Endothelial cell of umbilical vein (primary cell): ENCODE data around the gene CPNE5. TPM values are rescaled to one million over a fixed set of nuclear protein-coding genes. Genes with fewer than 3 reads are reported as not detected.

Experiments used
- BruUV-seq: library from RNA; stranded (reverse); fragments of 400-500 nt; replicated peaks from 2 replicates; lab custom pipeline; 2021; lab: Mats Ljungman, UMichigan
- CTCF ChIA-PET: fragments of 300-600, 350-600 bp; sonication (Branson Sonifier 250); formaldehyde crosslinking; loops from one replicate; lab custom pipeline; 2021; ENCODE audit warnings: antibody characterized with exemption, inconsistent platforms; lab: Charles Lee
- POLR2A ChIA-PET: fragments of 300-600, 350-600 bp; sonication (Branson Sonifier 250); formaldehyde crosslinking; loops from one replicate; lab custom pipeline; 2021; ENCODE audit warnings: antibody characterized with exemption, inconsistent platforms; lab: Charles Lee
- DNase-seq: peaks from one replicate; pipeline ENCODE4 v3.0.0-alpha.2; 2011; ENCODE audit warnings: low read depth, low spot score
- FAIRE-seq: peaks from 2 replicates; lab custom pipeline; 2011; peaks lifted over from hg19 to GRCh38; lab: Jason Lieb, UNC
- H2AFZ ChIP-seq: 2 replicates; pipeline ENCODE4 v1.6.0; 2012; ENCODE audit warnings: low read depth, low read length, control low read depth, inconsistent platforms
- H3K27ac ChIP-seq: 2 replicates; pipeline ENCODE4 v1.5.1; 2011; ENCODE audit warnings: low read depth, mild to moderate bottlenecking, control low read depth, low read length, moderate library complexity; ENCODE audit not compliant: insufficient read depth
- H3K27me3 ChIP-seq, 2 experiments: 2 replicates each; pipeline versions ENCODE4 v1.6.0 to v1.6.1; 2011; ENCODE audit warnings: low read length in 2 of 2, mixed read lengths in 1 of 2; ENCODE audit not compliant: control insufficient read depth in 2 of 2, insufficient read depth in 2 of 2
- H3K36me3 ChIP-seq, 2 experiments: 2 replicates in 1 of 2; 3 replicates in 1 of 2; pipeline ENCODE4 v1.5.1; 2011; ENCODE audit warnings: low read length in 2 of 2, mild to moderate bottlenecking in 1 of 2, moderate library complexity in 1 of 2; ENCODE audit not compliant: control insufficient read depth in 2 of 2, insufficient read depth in 2 of 2; ENCODE audit errors: extremely low read depth in 1 of 2
- H3K4me1 ChIP-seq: 3 replicates; pipeline ENCODE4 v1.5.1; 2011; ENCODE audit warnings: mild to moderate bottlenecking, low read length; ENCODE audit not compliant: control insufficient read depth, insufficient read depth; ENCODE audit errors: extremely low read depth
- H3K4me2 ChIP-seq: 2 replicates; pipeline ENCODE4 v1.6.1; 2011; ENCODE audit warnings: low read length, control low read depth, mixed read lengths; ENCODE audit not compliant: insufficient read depth
- H3K4me3 ChIP-seq, 3 experiments: fragments of 200-600 bp in 1 of 3; sonication (generic), shearing (Covaris generic) in 1 of 3; replicated peaks in 1 of 3; 2 replicates each; pipeline ENCODE4 v1.5.1; 2011 to 2016; ENCODE audit warnings: control low read depth in 3 of 3, low read length in 3 of 3, mild to moderate bottlenecking in 2 of 3, inconsistent platforms in 1 of 3, low read depth in 1 of 3, moderate library complexity in 1 of 3; ENCODE audit not compliant: insufficient read depth in 1 of 3
- H3K79me2 ChIP-seq: 2 replicates; pipeline ENCODE4 v1.6.0; 2012; ENCODE audit warnings: low read length, inconsistent platforms; ENCODE audit not compliant: control insufficient read depth, insufficient read depth
- H3K9ac ChIP-seq: replicated peaks from 2 replicates; pipeline ENCODE3; 2011; ENCODE audit warnings: low read length, control low read depth; ENCODE audit not compliant: insufficient read depth; ENCODE audit errors: extremely low read depth
- H3K9me1 ChIP-seq: replicated peaks from 3 replicates; pipeline ENCODE4 v1.6.0; 2011; ENCODE audit warnings: mild to moderate bottlenecking, low read length; ENCODE audit not compliant: control insufficient read depth, insufficient read depth; ENCODE audit errors: extremely low read depth
- H3K9me3 ChIP-seq: replicated peaks from 2 replicates; pipeline ENCODE4 v1.5.1; 2012; ENCODE audit warnings: low read length, inconsistent platforms; ENCODE audit not compliant: control insufficient read depth, insufficient read depth
- H4K20me1 ChIP-seq: replicated peaks from 2 replicates; pipeline ENCODE3; 2011; ENCODE audit warnings: mild to moderate bottlenecking, low read length; ENCODE audit not compliant: control insufficient read depth, insufficient read depth; ENCODE audit errors: extremely low read depth
- EZH2 ChIP-seq: IDR thresholded peaks from 2 replicates; pipeline ENCODE4 v1.6.1; 2012; ENCODE audit warnings: borderline replicate concordance, low read depth, mild to moderate bottlenecking, moderate library complexity, low read length, inconsistent platforms; ENCODE audit not compliant: severe bottlenecking
- GATA2 ChIP-seq: IDR thresholded peaks from 2 replicates; pipeline ENCODE4 v1.7.0; 2011; ENCODE audit warnings: low read depth, mild to moderate bottlenecking, moderate library complexity, mixed read lengths, low read length; ENCODE audit not compliant: insufficient read length, insufficient read depth
- JUN ChIP-seq: IDR thresholded peaks from 2 replicates; pipeline ENCODE4 v1.6.1; 2011; ENCODE audit warnings: borderline replicate concordance, low read depth; ENCODE audit not compliant: insufficient read length, insufficient read depth
- MAX ChIP-seq: IDR thresholded peaks from 2 replicates; pipeline ENCODE4 v1.6.1; 2011; ENCODE audit not compliant: insufficient read depth, insufficient read length
- MYC ChIP-seq: IDR thresholded peaks from one replicate; pipeline ENCODE4 v1.6.1; 2011; ENCODE audit warnings: mild to moderate bottlenecking, low read depth, low read length
- POLR2A ChIP-seq: IDR thresholded peaks from 2 replicates; pipeline ENCODE4 v1.6.1; 2012; ENCODE audit warnings: low read depth, mild to moderate bottlenecking, control low read depth, low read length
- POLR2AphosphoS5 ChIP-seq: IDR thresholded peaks from 2 replicates; pipeline ENCODE4 v1.6.1; 2012; ENCODE audit warnings: low read depth, mild to moderate bottlenecking, control low read depth, low read length, moderate library complexity; ENCODE audit not compliant: insufficient read depth
- dilution Hi-C: fragments of 300-500 bp; cut with MboI; formaldehyde crosslinking; loops from one replicate; pipeline ENCODE4 v1.15.0; 2019; ENCODE audit warnings: low sequenced_read_pairs; ENCODE audit not compliant: extremely low pct_ligation_motif_present
- intact Hi-C: fragments of 100-400 bp; cut with micrococcal nuclease; formaldehyde crosslinking; loops from one replicate; pipeline ENCODE4 v1.10.0; 2022
- polyA plus RNA-seq, 4 experiments: library from polyadenylated mRNA; depleted of rRNA in 3 of 4; stranded (reverse) in 3 of 4; unstranded in 1 of 4; fragments of >200 nt; gene quantifications; 2 replicates each; pipeline versions ENCODE4 v1.2.1 to v1.2.3, GENCODE V29; 2011 to 2012; ENCODE audit warnings: missing spikeins in 1 of 4
- total RNA-seq: library from RNA; stranded (reverse); gene quantifications from 2 replicates; pipeline ENCODE4 v1.2.3, GENCODE V29; 2021

The CPNE5 gene
- total and polyA plus RNA-seq, 2 donors (not counting 3 experiments of a cell fraction or from before 2014, with no cell fraction given), result 18.8 to 49.4 TPM

GRCh38 chr6:36840432-36841403 lies 1.5 kb upstream of the CPNE5 start:
- peaks cover 21% of the 10 kb centered on the region for H3K4me1 ChIP-seq
- TF ChIP-seq GATA2 (no peak), MAX (no peak), POLR2AphosphoS5 (no peak), JUN (no peak), MYC (no peak), EZH2 (no peak), POLR2A (no peak)
- no peaks in the 10 kb centered on the region for H3K27me3 ChIP-seq
- ChIA-PET POLR2A (no interaction called here), CTCF (interaction anchor here (0.6 to 1.8 kb wide), 4 partner anchors 9 to 58 kb away, joined by 3 to 11 read pairs (median 4); no protein-coding TSS in a partner anchor)
- H3K9me3 ChIP-seq, result no peaks in the 10 kb centered on the region
- H3K9ac ChIP-seq, result peak overlapping the region; percentile 69
- no peaks in the 10 kb centered on the region for H3K79me2 ChIP-seq
- no peak overlapping the region for H3K27ac ChIP-seq
- no TSS peak for BruUV-seq
- no peaks in the 10 kb centered on the region for H4K20me1 ChIP-seq
- intact Hi-C loops, result no loop called here
- peak overlapping the region in 2 of 3 experiments; percentile 23 to 85 for H3K4me3 ChIP-seq
- H2AFZ ChIP-seq, result peak overlapping the region; percentile 38
- no peak for DNase-seq
- no peaks in the 10 kb centered on the region for H3K36me3 ChIP-seq
- H3K9me1 ChIP-seq, result no peaks in the 10 kb centered on the region
- FAIRE-seq, result peak; percentile 69
- peak overlapping the region; percentile 80 for H3K4me2 ChIP-seq
- dilution Hi-C loops, result no loop called here
